GM12873 (cell line): ENCODE data around the gene CUX1.

Experiments
- TF ChIP-seq, protein P1 (sequence below): IDR thresholded peaks from 2 replicates; pipeline ENCODE4 v1.5.1; 2012; ENCODE audit warnings: low read depth, mild to moderate bottlenecking, moderate library complexity, low read length, control low read depth; ENCODE audit not compliant: insufficient read depth; ENCODE audit errors: missing control alignments

CUX1 gene

DNA sequence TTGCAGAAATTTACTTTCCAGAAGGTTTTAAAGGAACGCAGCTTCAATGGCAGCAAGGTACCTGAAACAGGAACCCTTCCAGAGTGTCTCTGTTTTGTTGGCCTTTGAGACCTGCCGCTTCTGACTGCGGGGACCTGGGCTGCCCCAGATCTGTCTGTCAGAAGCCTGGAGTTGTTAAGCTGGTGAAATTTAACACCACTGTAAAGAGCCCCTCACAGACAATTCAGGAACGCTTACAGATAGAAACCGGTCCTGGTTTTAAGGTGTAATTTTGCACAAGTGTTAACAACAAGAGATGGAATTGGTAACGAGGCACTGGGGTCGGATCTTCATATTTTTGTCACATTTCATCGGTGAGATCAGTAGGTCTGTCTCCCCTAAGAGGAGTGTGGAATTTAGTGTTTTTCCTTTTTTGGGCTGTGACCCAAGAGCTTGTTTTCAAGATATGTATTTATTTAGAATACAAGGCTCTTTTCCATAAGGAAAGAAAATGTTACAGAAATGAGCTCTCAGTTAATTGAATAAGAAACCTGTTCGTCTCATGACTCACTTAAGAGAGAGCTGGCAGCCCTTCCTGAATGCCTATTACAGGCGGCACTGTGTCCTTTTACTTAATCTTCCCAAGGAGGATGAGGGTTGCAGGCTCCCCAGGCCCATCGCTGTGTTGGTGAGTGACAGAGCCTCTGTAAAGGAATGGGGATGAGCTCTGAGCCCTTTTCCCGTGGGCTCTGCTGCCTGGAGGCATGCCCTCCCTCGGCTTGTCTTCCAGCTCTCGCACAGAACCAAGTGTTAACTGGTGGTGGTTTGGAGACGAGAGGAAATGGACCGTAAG lies 168.7 kb downstream of the CUX1 start:
- TF ChIP-seq, protein P1, sequence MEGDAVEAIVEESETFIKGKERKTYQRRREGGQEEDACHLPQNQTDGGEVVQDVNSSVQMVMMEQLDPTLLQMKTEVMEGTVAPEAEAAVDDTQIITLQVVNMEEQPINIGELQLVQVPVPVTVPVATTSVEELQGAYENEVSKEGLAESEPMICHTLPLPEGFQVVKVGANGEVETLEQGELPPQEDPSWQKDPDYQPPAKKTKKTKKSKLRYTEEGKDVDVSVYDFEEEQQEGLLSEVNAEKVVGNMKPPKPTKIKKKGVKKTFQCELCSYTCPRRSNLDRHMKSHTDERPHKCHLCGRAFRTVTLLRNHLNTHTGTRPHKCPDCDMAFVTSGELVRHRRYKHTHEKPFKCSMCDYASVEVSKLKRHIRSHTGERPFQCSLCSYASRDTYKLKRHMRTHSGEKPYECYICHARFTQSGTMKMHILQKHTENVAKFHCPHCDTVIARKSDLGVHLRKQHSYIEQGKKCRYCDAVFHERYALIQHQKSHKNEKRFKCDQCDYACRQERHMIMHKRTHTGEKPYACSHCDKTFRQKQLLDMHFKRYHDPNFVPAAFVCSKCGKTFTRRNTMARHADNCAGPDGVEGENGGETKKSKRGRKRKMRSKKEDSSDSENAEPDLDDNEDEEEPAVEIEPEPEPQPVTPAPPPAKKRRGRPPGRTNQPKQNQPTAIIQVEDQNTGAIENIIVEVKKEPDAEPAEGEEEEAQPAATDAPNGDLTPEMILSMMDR = no peak

DNA sequence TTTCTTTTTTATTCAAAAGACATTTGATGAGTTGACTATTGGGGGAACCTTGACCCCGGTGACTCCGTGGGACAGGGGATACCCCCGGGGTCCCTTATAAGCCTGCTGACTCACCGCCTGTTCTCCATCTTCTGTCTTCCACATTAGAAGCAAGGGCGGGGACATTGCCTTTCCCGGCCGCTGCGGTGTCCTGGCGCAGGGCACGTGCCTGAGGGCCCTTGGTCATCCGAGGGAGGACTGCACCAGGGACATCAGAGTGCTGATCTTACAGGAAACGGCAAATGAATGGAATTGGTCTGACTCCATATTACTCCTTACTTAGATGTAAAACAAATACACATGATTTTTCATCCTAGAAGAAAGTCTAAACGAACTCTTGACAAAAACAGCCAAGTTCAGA lies 170.1 kb downstream of the CUX1 start:
- TF ChIP-seq, protein P1 = no peak

DNA sequence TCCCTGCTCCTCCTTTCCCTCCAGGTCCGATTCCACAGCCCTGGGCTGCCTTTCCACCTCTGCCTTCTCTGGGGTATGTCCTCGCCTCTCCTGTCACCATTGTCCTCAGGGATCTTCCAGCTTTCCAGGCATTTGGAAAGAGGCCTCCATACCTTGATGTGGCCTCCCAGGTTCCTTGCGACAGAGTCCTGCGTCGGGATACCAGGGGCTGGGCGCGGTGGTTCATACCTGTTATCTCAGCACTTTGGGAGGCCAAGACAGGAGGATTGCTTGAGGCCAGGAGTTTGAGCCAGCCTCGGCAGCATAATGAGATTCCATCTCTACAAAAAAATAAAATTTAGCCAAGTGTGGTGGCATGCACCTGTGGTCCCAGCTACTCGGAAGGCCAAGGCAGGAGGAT lies 171.1 kb downstream of the CUX1 start:
- TF ChIP-seq, protein P1 = no peak

DNA sequence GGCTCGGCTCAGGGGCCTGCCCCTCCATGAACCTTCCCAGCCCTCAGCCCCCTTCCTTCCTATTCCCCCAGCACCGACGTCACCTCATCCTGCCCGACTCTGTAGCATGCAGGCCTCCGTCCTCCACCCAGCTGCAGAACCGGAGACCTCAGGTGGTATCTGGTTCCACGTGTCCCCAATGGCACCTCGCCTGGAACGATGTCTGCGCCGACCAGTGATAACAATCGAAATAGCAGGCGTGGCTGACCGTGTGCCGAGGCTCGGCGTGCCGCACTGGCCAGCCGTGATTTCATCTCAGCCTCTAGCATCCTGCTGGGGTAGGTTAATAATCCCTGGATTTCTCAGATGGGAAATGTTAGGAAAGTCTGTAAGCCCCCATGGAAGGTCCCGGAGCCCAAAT lies 171.7 kb downstream of the CUX1 start:
- TF ChIP-seq, protein P1 = no peak

DNA sequence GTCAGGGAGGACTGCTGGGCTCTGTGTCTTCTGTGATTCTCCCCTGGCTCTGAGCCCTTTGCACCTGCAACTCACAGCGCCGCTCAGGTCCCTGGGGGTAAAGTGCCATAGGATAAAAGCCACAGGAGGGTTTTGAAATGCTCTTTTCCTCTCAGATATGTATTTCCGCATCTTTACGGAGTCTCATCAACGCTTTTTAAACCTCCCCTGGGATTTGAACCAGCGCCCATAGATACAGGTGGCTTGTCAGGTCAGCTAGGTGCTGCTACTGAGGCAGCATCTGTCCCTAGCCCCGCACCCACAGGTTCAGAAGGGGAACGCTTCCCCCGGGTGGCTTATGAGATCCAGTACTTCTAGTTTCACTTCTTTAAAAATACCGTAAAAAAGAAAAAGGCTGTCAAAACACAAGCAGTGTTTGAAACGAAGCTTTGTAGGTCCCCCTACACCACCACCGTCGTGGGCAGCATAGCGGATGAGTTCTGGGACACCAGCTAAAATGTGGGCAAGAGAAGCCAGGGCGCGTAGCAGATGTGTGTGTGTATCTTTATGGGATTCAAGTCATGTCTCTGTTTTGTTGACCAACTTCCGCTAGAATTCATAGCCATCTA lies 173.5 kb downstream of the CUX1 start:
- TF ChIP-seq, protein P1 = peak; percentile 21

DNA sequence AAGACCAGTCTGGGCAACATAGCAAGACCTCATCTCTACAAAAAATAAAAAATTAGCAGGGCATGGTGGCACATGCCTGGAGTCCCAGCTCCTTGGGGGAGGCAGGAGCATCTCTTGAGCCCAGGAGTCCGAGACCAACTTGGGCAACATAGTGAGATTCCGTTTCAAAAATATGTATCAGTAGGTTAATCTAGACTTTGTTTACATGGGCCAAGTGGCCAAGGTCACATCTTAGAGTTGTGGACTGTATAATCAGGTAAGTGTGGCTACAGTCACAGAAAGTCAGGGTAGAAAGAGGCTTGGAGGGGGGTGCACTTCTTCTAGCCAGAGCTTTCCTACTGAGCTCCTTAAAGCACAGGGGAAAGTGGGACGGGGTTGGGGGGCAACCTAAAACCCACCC lies 174.4 kb downstream of the CUX1 start:
- TF ChIP-seq, protein P1 = no peak

DNA sequence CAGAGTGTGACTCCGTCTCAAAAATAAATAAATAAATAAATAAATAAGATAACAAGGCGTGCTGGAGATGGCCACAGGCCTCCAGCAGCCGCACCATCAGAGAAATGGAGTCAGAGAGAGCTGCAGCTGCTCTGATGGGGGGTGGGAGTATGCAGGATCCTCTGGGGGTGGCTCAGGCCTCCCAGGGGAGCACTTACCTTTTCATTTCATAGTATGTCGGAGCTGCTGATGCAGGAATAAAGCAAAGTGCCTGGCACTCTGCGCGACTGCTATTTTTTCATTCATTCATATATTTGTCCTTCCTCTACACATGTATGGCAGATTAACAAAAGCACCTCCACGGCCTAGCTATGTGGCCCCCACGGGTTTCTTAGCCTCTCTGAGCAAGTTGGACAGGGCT lies 175.9 kb downstream of the CUX1 start:
- TF ChIP-seq, protein P1 = no peak
